GM13977 (cell line): ENCODE measurements around the gene CUBN.

Experiments
- DNase-seq: peaks from one replicate; pipeline ENCODE4 v3.0.0; 2012; ENCODE audit warnings: low spot score
- CTCF ChIP-seq: IDR thresholded peaks from 2 replicates; pipeline ENCODE4 v1.5.1; 2012; ENCODE audit warnings: mild to moderate bottlenecking, control low read depth; ENCODE audit not compliant: insufficient read depth; ENCODE audit errors: extremely low read depth, missing control alignments
- in situ Hi-C: fragments of 300-500 bp; cut with MboI; formaldehyde crosslinking; loops from one replicate; pipeline ENCODE4 v1.12.0; 2022; ENCODE audit warnings: low sequenced_read_pairs, low pct_unique_long_range_greater_than_20kb, mixed read lengths, inconsistent platforms; ENCODE audit not compliant: unreplicated experiment

CUBN gene

GRCh38 chr10:16909961-16910792 lies 219.4 kb downstream of the CUBN start:
- no peak for DNase-seq
- in situ Hi-C loops = no loop called here

GRCh38 chr10:16909271-16909767 lies 220.3 kb downstream of the CUBN start:
- no peak for DNase-seq
- TF ChIP-seq CTCF = no peak
- in situ Hi-C loops = no loop called here

More at GRCh38 chr10:16909961-16910792, 219.4 kb downstream of the CUBN start:
- no peak for TF ChIP-seq CTCF

- DNase-seq = no peak
- TF ChIP-seq CTCF = no peak
- in situ Hi-C loops = no loop called here
These were observed 221.9 kb downstream of the CUBN start for GRCh38 chr10:16907687-16908086.

GRCh38 chr10:16905320-16905719 lies 224.3 kb downstream of the CUBN start:
- DNase-seq = no peak
- no peak for TF ChIP-seq CTCF
- in situ Hi-C loops = no loop called here

- no peak for TF ChIP-seq CTCF
- no peak for DNase-seq
- in situ Hi-C loops = no loop called here
These were observed 225.0 kb downstream of the CUBN start for GRCh38 chr10:16904639-16905061.

GRCh38 chr10:16904049-16904448 lies 225.6 kb downstream of the CUBN start:
- in situ Hi-C loops = no loop called here
- no peak for DNase-seq
- no peak for TF ChIP-seq CTCF
